Jurkat, Clone E6-1 (cell line): ENCODE data around the gene TMEM158.

ENCODE experiments used
- DNase-seq: peaks from one replicate; pipeline ENCODE4 v3.0.0-alpha.2; 2011; ENCODE audit warnings: low read depth, low spot score
- H3K4me3 ChIP-seq: 2 replicates; pipeline ENCODE4 v1.5.1; 2011; ENCODE audit warnings: mild to moderate bottlenecking, low read length, control low read depth, moderate library complexity

Gene TMEM158

GRCh38 chr3:45180899-45181298 lies 45.2 kb downstream of the TMEM158 start:
- DNase-seq = no peak
- no peak overlapping the region for H3K4me3 ChIP-seq

- no peak for DNase-seq
- no peak overlapping the region for H3K4me3 ChIP-seq
Measured at GRCh38 chr3:45180051-45180450, 46.0 kb downstream of the TMEM158 start.

GRCh38 chr3:45179163-45179562 lies 46.9 kb downstream of the TMEM158 start:
- no peak for DNase-seq
- H3K4me3 ChIP-seq = no peak overlapping the region

- DNase-seq = no peak
- H3K4me3 ChIP-seq = no peak overlapping the region
Measured at GRCh38 chr3:45178183-45179023, 47.7 kb downstream of the TMEM158 start.

- no peak overlapping the region for H3K4me3 ChIP-seq
- no peak for DNase-seq
Measured at GRCh38 chr3:45176912-45177311, 49.2 kb downstream of the TMEM158 start.
